ENCODE data around the gene BCAT1.
"Not testable (repeated sequence)": the region's sequence is repeated elsewhere in the genome, so short reads cannot be mapped to it uniquely, and the experiment has no call there.

BCAT1 gene

DNA sequence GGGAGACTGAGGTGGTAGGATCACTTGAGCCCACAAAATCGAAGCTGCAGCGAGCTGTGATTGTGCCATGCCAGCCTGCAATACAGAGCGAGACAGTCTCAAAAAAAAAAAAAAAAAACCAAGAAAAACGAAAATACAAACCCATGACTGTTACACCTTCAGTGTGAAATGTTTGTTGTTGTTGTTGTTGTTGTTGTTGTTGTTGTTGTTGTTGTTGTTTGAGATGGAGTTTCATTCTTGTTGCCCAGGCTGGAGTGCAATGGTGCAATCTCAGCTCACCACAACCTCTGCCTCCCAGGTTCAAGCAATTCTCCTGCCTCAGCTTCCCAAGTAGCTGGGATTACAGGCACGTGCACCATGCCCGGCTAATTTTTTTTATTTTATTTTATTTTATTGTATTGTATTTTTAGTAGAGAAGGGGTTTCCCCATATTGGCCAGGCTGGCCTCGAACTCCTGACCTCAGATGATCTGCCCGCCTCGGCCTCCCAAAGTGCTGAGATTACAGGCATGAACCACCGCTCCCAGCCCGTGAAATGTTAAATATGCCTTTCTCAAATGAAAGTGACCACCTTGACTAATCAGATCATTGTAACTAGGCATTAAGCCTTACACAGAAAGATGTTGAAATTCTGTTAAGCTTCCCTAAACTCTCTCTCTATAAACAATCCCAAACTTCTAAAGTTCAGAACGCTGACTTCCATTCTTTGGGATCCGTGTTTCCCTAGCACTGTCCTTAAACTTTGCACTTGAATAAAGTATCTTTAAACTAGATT, 20.2 kb downstream of the BCAT1 start:
- not testable (repeated sequence) for DNase-seq; H3K27ac ChIP-seq (ENCODE audit: insufficient read depth, low read length, poor library complexity, severe bottlenecking); H3K4me1 ChIP-seq (ENCODE audit: control insufficient read depth, insufficient read depth, low read length, poor library complexity, severe bottlenecking); H3K27me3 ChIP-seq (replicated peaks; ENCODE audit: control insufficient read depth, insufficient read depth, low read length, poor library complexity, severe bottlenecking); H3K36me3 ChIP-seq (ENCODE audit: control insufficient read depth, insufficient read depth, low read length); H3K9me3 ChIP-seq (ENCODE audit: control insufficient read depth, low read length); H3K4me3 ChIP-seq (ENCODE audit: insufficient read depth, low read depth, low read length, poor library complexity, severe bottlenecking)

GRCh38 chr12:24928131-24928530, 20.8 kb downstream of the BCAT1 start:
- H3K36me3 ChIP-seq (ENCODE audit: control insufficient read depth, insufficient read depth, low read length) = no peaks in the 10 kb centered on the region
- no peak overlapping the region for H3K27ac ChIP-seq (ENCODE audit: insufficient read depth, low read length, poor library complexity, severe bottlenecking)
- no peaks in the 10 kb centered on the region for H3K27me3 ChIP-seq (replicated peaks; ENCODE audit: control insufficient read depth, insufficient read depth, low read length, poor library complexity, severe bottlenecking)
- no peaks in the 10 kb centered on the region for H3K4me1 ChIP-seq (ENCODE audit: control insufficient read depth, insufficient read depth, low read length, poor library complexity, severe bottlenecking)
- H3K4me3 ChIP-seq (ENCODE audit: insufficient read depth, low read depth, low read length, poor library complexity, severe bottlenecking) = no peak overlapping the region
- no peak for DNase-seq
- H3K9me3 ChIP-seq (ENCODE audit: control insufficient read depth, low read length) = no peaks in the 10 kb centered on the region

GRCh38 chr12:24926080-24926479, 22.8 kb downstream of the BCAT1 start:
- not testable (repeated sequence) for H3K36me3 ChIP-seq (ENCODE audit: control insufficient read depth, insufficient read depth, low read length); DNase-seq; H3K4me3 ChIP-seq (ENCODE audit: insufficient read depth, low read depth, low read length, poor library complexity, severe bottlenecking); H3K27me3 ChIP-seq (replicated peaks; ENCODE audit: control insufficient read depth, insufficient read depth, low read length, poor library complexity, severe bottlenecking); H3K27ac ChIP-seq (ENCODE audit: insufficient read depth, low read length, poor library complexity, severe bottlenecking); H3K4me1 ChIP-seq (ENCODE audit: control insufficient read depth, insufficient read depth, low read length, poor library complexity, severe bottlenecking); H3K9me3 ChIP-seq (ENCODE audit: control insufficient read depth, low read length)

DNA sequence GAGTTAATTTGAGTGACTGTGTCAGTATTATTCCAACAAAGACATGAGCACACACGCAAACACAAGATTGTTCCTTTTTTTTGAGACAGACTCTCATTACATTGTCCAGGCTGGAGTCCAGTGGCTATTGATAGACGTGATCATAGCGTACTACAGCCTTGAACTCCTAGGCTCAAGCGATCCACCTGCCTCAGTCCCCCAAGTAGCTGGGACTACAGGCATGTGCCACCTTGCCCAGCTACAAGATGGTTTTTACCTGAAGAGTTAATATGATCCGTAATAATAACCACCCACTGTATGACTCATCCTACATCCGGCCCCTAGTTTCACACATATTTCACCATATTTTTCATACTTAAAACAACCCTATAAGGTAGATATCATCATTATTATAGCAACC, 26.8 kb downstream of the BCAT1 start:
- Histone ChIP-seq H3K27ac (ENCODE audit: insufficient read depth, low read length, poor library complexity, severe bottlenecking) (no peak overlapping the region), H3K4me3 (ENCODE audit: insufficient read depth, low read depth, low read length, poor library complexity, severe bottlenecking) (no peak overlapping the region), H3K27me3 (replicated peaks; ENCODE audit: control insufficient read depth, insufficient read depth, low read length, poor library complexity, severe bottlenecking) (no peaks in the 10 kb centered on the region)

GRCh38 chr12:24921251-24922038, 27.5 kb downstream of the BCAT1 start:
- Histone ChIP-seq H3K9me3 (ENCODE audit: control insufficient read depth, low read length) (no peaks in the 10 kb centered on the region), H3K27ac (ENCODE audit: insufficient read depth, low read length, poor library complexity, severe bottlenecking) (no peak overlapping the region), H3K27me3 (replicated peaks; ENCODE audit: control insufficient read depth, insufficient read depth, low read length, poor library complexity, severe bottlenecking) (no peaks in the 10 kb centered on the region), H3K36me3 (ENCODE audit: control insufficient read depth, insufficient read depth, low read length) (no peaks in the 10 kb centered on the region), H3K4me1 (ENCODE audit: control insufficient read depth, insufficient read depth, low read length, poor library complexity, severe bottlenecking) (no peaks in the 10 kb centered on the region), H3K4me3 (ENCODE audit: insufficient read depth, low read depth, low read length, poor library complexity, severe bottlenecking) (no peak overlapping the region)
- no peak for DNase-seq

More for the DNA sequence above, 26.8 kb downstream of the BCAT1 start:
- DNase-seq = no peak
- H3K9me3 ChIP-seq (ENCODE audit: control insufficient read depth, low read length) = no peaks in the 10 kb centered on the region
- no peaks in the 10 kb centered on the region for H3K4me1 ChIP-seq (ENCODE audit: control insufficient read depth, insufficient read depth, low read length, poor library complexity, severe bottlenecking)
- no peaks in the 10 kb centered on the region for H3K36me3 ChIP-seq (ENCODE audit: control insufficient read depth, insufficient read depth, low read length)

DNA sequence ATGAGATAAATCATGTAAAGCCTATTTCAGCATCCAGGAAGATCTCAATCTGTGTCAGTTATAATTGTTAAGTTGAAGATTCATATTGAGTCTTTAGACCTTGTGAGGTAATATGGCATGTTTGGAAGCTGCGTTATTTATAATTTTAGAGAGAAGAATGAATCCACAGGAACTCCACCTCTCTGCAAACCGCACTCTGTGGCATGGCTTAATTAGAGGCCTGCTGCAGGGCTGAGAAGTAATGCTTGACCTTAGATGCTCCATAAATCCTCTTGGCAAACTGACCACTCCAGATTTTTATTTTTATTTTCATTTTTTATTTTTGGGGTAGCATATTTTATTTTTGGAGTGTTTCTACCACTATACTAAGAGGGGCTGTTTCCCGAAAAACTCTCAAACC, 28.8 kb downstream of the BCAT1 start:
- DNase-seq = no peak
- Histone ChIP-seq H3K36me3 (ENCODE audit: control insufficient read depth, insufficient read depth, low read length) (no peaks in the 10 kb centered on the region), H3K27me3 (replicated peaks; ENCODE audit: control insufficient read depth, insufficient read depth, low read length, poor library complexity, severe bottlenecking) (no peaks in the 10 kb centered on the region), H3K9me3 (ENCODE audit: control insufficient read depth, low read length) (no peaks in the 10 kb centered on the region), H3K4me1 (ENCODE audit: control insufficient read depth, insufficient read depth, low read length, poor library complexity, severe bottlenecking) (no peaks in the 10 kb centered on the region), H3K27ac (ENCODE audit: insufficient read depth, low read length, poor library complexity, severe bottlenecking) (no peak overlapping the region), H3K4me3 (ENCODE audit: insufficient read depth, low read depth, low read length, poor library complexity, severe bottlenecking) (no peak overlapping the region)

DNA sequence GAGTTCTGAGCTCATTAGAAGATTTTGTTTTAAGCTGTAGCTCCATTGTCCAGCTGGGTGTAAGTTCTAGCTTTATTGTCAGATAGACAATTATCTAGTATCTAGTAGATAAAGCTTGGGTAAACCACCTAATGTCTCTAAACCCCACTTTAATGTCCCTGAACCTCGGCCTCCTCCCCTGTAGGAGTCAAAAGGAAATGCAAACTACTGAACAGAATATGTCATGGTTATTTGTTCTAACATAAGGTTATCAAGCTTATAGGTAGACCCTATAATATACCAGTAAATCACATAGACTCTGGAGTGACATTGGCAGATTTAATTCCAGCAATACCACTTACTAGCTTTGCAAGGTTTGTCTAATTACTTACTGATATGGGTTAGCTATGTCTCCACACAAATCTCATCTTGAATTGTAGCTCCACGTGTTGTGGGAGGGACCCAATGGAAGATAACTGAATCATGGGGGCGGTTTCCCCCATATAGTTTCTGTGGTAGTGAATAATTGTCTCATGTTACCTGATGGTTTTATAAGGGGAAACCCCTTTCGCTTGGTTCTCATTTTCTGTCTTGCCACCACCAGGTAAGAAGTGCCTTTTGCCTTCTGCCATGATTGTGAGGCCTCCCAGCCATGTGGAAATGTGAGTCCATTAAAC, 29.4 kb downstream of the BCAT1 start:
- no peaks in the 10 kb centered on the region for H3K27me3 ChIP-seq (replicated peaks; ENCODE audit: control insufficient read depth, insufficient read depth, low read length, poor library complexity, severe bottlenecking)
- H3K4me3 ChIP-seq (ENCODE audit: insufficient read depth, low read depth, low read length, poor library complexity, severe bottlenecking) = no peak overlapping the region
- H3K9me3 ChIP-seq (ENCODE audit: control insufficient read depth, low read length) = no peaks in the 10 kb centered on the region
- no peak overlapping the region for H3K27ac ChIP-seq (ENCODE audit: insufficient read depth, low read length, poor library complexity, severe bottlenecking)
- H3K36me3 ChIP-seq (ENCODE audit: control insufficient read depth, insufficient read depth, low read length) = no peaks in the 10 kb centered on the region
- DNase-seq = no peak
- H3K4me1 ChIP-seq (ENCODE audit: control insufficient read depth, insufficient read depth, low read length, poor library complexity, severe bottlenecking) = no peaks in the 10 kb centered on the region

GRCh38 chr12:24918596-24918995, 30.3 kb downstream of the BCAT1 start:
- H3K4me1 ChIP-seq (ENCODE audit: control insufficient read depth, insufficient read depth, low read length, poor library complexity, severe bottlenecking) = no peaks in the 10 kb centered on the region
- no peaks in the 10 kb centered on the region for H3K36me3 ChIP-seq (ENCODE audit: control insufficient read depth, insufficient read depth, low read length)
- no peaks in the 10 kb centered on the region for H3K27me3 ChIP-seq (replicated peaks; ENCODE audit: control insufficient read depth, insufficient read depth, low read length, poor library complexity, severe bottlenecking)
- H3K27ac ChIP-seq (ENCODE audit: insufficient read depth, low read length, poor library complexity, severe bottlenecking) = no peak overlapping the region
- no peaks in the 10 kb centered on the region for H3K9me3 ChIP-seq (ENCODE audit: control insufficient read depth, low read length)
- no peak overlapping the region for H3K4me3 ChIP-seq (ENCODE audit: insufficient read depth, low read depth, low read length, poor library complexity, severe bottlenecking)
- no peak for DNase-seq

GRCh38 chr12:24915501-24915900, 33.4 kb downstream of the BCAT1 start:
- no peak overlapping the region for H3K27ac ChIP-seq (ENCODE audit: insufficient read depth, low read length, poor library complexity, severe bottlenecking)
- H3K4me1 ChIP-seq (ENCODE audit: control insufficient read depth, insufficient read depth, low read length, poor library complexity, severe bottlenecking) = no peaks in the 10 kb centered on the region
- no peak for DNase-seq
- H3K36me3 ChIP-seq (ENCODE audit: control insufficient read depth, insufficient read depth, low read length) = no peaks in the 10 kb centered on the region
- H3K27me3 ChIP-seq (replicated peaks; ENCODE audit: control insufficient read depth, insufficient read depth, low read length, poor library complexity, severe bottlenecking) = no peaks in the 10 kb centered on the region
- H3K9me3 ChIP-seq (ENCODE audit: control insufficient read depth, low read length) = no peaks in the 10 kb centered on the region
- H3K4me3 ChIP-seq (ENCODE audit: insufficient read depth, low read depth, low read length, poor library complexity, severe bottlenecking) = no peak overlapping the region

DNA sequence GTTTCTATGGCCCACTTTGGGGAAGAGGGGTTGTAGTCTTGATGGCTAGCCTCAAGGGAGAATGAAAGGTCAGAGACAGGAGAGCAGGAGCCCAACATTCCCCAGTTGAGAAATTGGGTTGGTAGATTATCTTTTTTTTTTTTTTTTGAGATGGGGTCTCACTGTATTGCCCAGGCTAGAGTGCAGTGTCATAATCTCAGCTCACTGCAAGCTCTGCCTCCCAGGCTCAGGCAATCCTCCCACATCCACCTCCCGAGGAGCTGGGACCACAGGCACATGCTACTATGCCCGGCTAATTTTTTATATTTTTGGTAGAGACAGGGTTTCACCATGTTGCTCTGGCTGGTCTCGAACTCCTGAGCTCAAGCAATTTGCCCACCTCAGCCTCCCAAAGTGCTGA, 34.9 kb downstream of the BCAT1 start:
- H3K27ac ChIP-seq (ENCODE audit: insufficient read depth, low read length, poor library complexity, severe bottlenecking) = no peak overlapping the region
- H3K4me1 ChIP-seq (ENCODE audit: control insufficient read depth, insufficient read depth, low read length, poor library complexity, severe bottlenecking) = no peaks in the 10 kb centered on the region
- no peaks in the 10 kb centered on the region for H3K36me3 ChIP-seq (ENCODE audit: control insufficient read depth, insufficient read depth, low read length)
- no peaks in the 10 kb centered on the region for H3K9me3 ChIP-seq (ENCODE audit: control insufficient read depth, low read length)
- DNase-seq = no peak
- no peaks in the 10 kb centered on the region for H3K27me3 ChIP-seq (replicated peaks; ENCODE audit: control insufficient read depth, insufficient read depth, low read length, poor library complexity, severe bottlenecking)
- H3K4me3 ChIP-seq (ENCODE audit: insufficient read depth, low read depth, low read length, poor library complexity, severe bottlenecking) = no peak overlapping the region

Measured in effector memory CD4-positive, alpha-beta T cell (primary cell).